Measurements from ENCODE around the gene GAMT. TPM values are rescaled to one million over a fixed set of nuclear protein-coding genes. Genes with fewer than 3 reads are reported as not detected.

Gene GAMT
- total and polyA plus RNA-seq, 2 donors (not counting 3 experiments of a cell fraction or from before 2014, with no cell fraction given), result 22.1 to 36.9 TPM

DNA sequence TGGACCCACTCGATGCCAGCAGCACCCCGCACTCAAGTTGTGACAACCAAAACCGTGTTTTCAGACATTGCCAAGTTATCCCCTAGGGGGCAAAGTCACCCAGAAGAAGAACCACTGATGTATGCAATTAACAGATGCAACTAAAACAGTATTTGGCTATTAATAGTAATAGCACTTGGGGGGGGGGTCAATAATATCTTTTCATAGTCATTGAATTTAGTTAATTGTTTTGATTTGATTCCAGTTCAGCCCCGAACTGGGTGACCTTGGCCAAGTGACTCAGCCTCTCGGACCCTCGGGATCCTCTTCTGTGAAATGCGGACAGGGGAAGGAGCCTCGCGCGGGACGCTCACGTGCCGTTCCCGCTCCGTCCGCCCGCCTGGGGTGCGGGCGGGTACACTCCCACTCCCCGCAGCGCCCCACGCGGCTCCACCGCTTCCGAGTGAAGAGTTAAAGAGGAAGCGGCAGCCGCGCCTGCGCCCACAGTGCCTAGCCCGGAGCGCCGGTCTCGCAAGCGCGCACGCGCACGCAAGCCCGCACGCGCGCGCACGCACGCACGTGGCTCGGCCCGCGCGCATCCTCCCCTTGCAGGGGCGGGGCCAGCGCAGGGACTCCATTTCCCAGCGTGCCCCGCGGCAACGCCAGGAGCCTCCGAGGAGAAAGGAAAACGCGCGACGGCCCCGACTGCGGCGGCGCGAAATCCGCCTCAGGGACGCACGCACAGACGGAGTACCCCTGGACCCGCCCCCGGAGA lies 5.6 kb upstream of the GAMT start:
- Histone ChIP-seq H3K9me1 (replicated peaks; ENCODE audit: control insufficient read depth, extremely low read depth, insufficient read depth, low read length) (no peaks in the 10 kb centered on the region), H3K27me3 (ENCODE audit: control insufficient read depth in 2 of 2, insufficient read depth in 2 of 2, low read length in 2 of 2) (no peaks in the 10 kb centered on the region), H3K79me2 (ENCODE audit: control insufficient read depth, insufficient read depth, low read length) (peaks cover 44% of the 10 kb centered on the region), H2AFZ (ENCODE audit: low read depth, low read length) (peak overlapping the region; percentile 71), H3K27ac (ENCODE audit: insufficient read depth, low read depth, low read length) (peak overlapping the region; percentile 42), H3K4me2 (ENCODE audit: insufficient read depth, low read length) (peak overlapping the region; percentile 73), H4K20me1 (replicated peaks; ENCODE audit: control insufficient read depth, extremely low read depth, insufficient read depth, low read length) (no peaks in the 10 kb centered on the region), H3K4me3 (replicated peaks in 1 of 3; ENCODE audit: insufficient read depth in 1 of 3, low read depth in 1 of 3, low read length in 3 of 3) (peak overlapping the region; percentile 53 to 61 (median 57)), H3K9ac (replicated peaks; ENCODE audit: extremely low read depth, insufficient read depth, low read length) (peak overlapping the region; percentile 64), H3K9me3 (replicated peaks; ENCODE audit: control insufficient read depth, insufficient read depth, low read length) (no peaks in the 10 kb centered on the region), H3K36me3 (ENCODE audit: control insufficient read depth in 2 of 2, extremely low read depth in 1 of 2, insufficient read depth in 2 of 2, low read length in 2 of 2) (no peaks in the 10 kb centered on the region), H3K4me1 (ENCODE audit: control insufficient read depth, extremely low read depth, insufficient read depth, low read length) (peaks cover 26% of the 10 kb centered on the region)
- dilution Hi-C loops (cut with MboI; ENCODE audit: extremely low pct_ligation_motif_present, low sequenced_read_pairs), result no loop called here
- peak; percentile 90 for TF ChIP-seq MAX (IDR thresholded peaks at IDR 0.05; ENCODE audit: insufficient read depth, insufficient read length)
- TF ChIP-seq MYC (IDR thresholded peaks at IDR 0.05; ENCODE audit: low read depth, low read length), result peak; percentile 52
- no peak for TF ChIP-seq EZH2 (IDR thresholded peaks at IDR 0.05; ENCODE audit: borderline replicate concordance, low read depth, low read length, severe bottlenecking)
- TF ChIP-seq POLR2A (IDR thresholded peaks at IDR 0.05; ENCODE audit: low read depth, low read length), result peak; percentile 81
- TF ChIP-seq GATA2 (IDR thresholded peaks at IDR 0.05; ENCODE audit: insufficient read depth, insufficient read length, low read depth, low read length), result no peak
- TF ChIP-seq JUN (IDR thresholded peaks at IDR 0.05; ENCODE audit: borderline replicate concordance, insufficient read depth, insufficient read length, low read depth), result no peak
- TF ChIP-seq, protein P1, sequence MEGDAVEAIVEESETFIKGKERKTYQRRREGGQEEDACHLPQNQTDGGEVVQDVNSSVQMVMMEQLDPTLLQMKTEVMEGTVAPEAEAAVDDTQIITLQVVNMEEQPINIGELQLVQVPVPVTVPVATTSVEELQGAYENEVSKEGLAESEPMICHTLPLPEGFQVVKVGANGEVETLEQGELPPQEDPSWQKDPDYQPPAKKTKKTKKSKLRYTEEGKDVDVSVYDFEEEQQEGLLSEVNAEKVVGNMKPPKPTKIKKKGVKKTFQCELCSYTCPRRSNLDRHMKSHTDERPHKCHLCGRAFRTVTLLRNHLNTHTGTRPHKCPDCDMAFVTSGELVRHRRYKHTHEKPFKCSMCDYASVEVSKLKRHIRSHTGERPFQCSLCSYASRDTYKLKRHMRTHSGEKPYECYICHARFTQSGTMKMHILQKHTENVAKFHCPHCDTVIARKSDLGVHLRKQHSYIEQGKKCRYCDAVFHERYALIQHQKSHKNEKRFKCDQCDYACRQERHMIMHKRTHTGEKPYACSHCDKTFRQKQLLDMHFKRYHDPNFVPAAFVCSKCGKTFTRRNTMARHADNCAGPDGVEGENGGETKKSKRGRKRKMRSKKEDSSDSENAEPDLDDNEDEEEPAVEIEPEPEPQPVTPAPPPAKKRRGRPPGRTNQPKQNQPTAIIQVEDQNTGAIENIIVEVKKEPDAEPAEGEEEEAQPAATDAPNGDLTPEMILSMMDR (IDR thresholded peaks at IDR 0.05; ENCODE audit: extremely low read depth in 1 of 2, insufficient read depth in 1 of 2, low read depth in 1 of 2, low read length in 2 of 2), result peak in 1 of 2 donors; percentile 55
- no peak for TF ChIP-seq POLR2AphosphoS5 (IDR thresholded peaks at IDR 0.05; ENCODE audit: insufficient read depth, low read depth, low read length)
- TF ChIP-seq FOS (IDR thresholded peaks at IDR 0.05; ENCODE audit: borderline replicate concordance, insufficient read depth, low read length), result no peak
- BruUV-seq (replicated peaks), result TSS peak; percentile 70
- intact Hi-C loops (cut with micrococcal nuclease), result loop anchor here (1.0 to 10.0 kb wide), 4 partner anchors 24 to 188 kb away; partner anchors contain the start of genes MBD3, NDUFS7 and RPS15
- ChIA-PET POLR2A (no interaction called here), CTCF (no interaction called here)
- DNase-seq (ENCODE audit: low read depth, low spot score) (peak; percentile 99), FAIRE-seq (peak; percentile 93)
